ENCODE results near the gene POLR2E.

POLR2E gene

GRCh38 chr19:1098177-1099051 lies 3.2 kb upstream of the POLR2E start:
- peak overlapping the region; percentile 41 for H3K27ac ChIP-seq
- no peak for TF ChIP-seq ZFX (IDR thresholded peaks at IDR 0.05; ENCODE audit: borderline replicate concordance)
- TF ChIP-seq, protein P1, sequence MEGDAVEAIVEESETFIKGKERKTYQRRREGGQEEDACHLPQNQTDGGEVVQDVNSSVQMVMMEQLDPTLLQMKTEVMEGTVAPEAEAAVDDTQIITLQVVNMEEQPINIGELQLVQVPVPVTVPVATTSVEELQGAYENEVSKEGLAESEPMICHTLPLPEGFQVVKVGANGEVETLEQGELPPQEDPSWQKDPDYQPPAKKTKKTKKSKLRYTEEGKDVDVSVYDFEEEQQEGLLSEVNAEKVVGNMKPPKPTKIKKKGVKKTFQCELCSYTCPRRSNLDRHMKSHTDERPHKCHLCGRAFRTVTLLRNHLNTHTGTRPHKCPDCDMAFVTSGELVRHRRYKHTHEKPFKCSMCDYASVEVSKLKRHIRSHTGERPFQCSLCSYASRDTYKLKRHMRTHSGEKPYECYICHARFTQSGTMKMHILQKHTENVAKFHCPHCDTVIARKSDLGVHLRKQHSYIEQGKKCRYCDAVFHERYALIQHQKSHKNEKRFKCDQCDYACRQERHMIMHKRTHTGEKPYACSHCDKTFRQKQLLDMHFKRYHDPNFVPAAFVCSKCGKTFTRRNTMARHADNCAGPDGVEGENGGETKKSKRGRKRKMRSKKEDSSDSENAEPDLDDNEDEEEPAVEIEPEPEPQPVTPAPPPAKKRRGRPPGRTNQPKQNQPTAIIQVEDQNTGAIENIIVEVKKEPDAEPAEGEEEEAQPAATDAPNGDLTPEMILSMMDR (IDR thresholded peaks at IDR 0.05) = no peak

GRCh38 chr19:1097810-1098176 lies 2.6 kb upstream of the POLR2E start:
- TF ChIP-seq ZFX (IDR thresholded peaks at IDR 0.05; ENCODE audit: borderline replicate concordance) = no peak
- TF ChIP-seq, protein P1 (IDR thresholded peaks at IDR 0.05) = no peak
- peak overlapping the region; percentile 34; the same call in 1 of the 2 replicates for H3K27ac ChIP-seq

DNA sequence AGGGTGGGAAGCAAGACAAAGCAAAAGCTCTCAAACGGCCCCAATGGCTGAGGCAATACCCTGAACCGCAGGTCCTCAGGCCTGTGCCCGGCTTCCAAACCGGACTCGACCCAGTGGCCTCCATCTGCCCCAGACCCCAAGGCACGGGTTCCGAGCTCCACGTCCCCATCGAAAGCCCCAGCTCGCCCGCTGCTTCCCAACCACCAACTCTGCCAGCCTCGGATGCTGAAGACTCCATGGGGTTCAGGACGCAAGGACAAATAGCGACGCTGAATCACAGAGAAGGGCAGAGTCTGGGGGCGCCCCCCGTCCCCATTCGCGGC lies 559 bp downstream of the POLR2E start:
- peak overlapping the region; percentile 54 for H3K27ac ChIP-seq
- TF ChIP-seq, protein P1 (IDR thresholded peaks at IDR 0.05) = no peak
- TF ChIP-seq ZFX (IDR thresholded peaks at IDR 0.05; ENCODE audit: borderline replicate concordance) = no peak

DNA sequence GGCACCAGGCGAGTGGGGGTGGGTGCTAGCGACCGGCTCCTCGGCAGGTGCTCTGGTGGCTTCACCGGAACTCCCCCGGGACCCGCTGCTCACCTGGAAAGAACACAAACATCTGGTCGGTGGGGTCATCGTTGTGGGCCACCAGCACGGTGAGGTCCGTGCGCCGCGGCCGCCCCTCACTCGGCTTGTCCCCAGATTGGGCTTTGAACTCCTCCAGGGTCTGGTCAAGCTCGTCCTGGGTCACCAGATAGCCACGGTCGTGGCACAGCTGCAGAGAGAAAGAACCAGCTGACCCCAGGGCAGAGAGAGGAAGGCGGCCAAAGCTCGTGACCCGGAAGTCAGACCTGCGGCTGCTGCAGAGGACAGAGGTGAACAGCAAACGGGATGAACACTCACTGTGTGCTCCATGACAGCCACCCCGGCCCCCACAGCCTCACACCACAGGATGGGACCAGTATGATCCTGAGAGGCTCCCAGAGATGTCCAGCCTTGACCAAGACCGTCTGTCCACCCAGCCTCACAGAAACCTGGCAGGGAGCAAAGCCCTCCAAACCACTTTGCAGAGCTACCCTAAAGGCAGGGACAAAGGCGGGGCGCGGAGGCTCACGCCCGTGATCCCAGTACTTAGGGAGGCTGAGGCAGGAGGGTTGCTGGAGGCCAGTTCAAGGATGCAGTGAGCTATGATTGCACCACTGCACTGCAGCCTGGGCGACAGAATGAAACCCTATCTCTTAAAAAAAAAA lies 1.2 kb downstream of the POLR2E start:
- H3K27ac ChIP-seq = peak overlapping the region; percentile 54
- TF ChIP-seq ZFX (IDR thresholded peaks at IDR 0.05; ENCODE audit: borderline replicate concordance) = no peak
- TF ChIP-seq, protein P1 (IDR thresholded peaks at IDR 0.05) = no peak

- TF ChIP-seq, protein P1 (IDR thresholded peaks at IDR 0.05) = no peak
- TF ChIP-seq ZFX (IDR thresholded peaks at IDR 0.05; ENCODE audit: borderline replicate concordance) = no peak
- peak overlapping the region; percentile 54; the same call in 1 of the 2 replicates for H3K27ac ChIP-seq
Observed at GRCh38 chr19:1093330-1093729, 1.8 kb downstream of the POLR2E start.

DNA sequence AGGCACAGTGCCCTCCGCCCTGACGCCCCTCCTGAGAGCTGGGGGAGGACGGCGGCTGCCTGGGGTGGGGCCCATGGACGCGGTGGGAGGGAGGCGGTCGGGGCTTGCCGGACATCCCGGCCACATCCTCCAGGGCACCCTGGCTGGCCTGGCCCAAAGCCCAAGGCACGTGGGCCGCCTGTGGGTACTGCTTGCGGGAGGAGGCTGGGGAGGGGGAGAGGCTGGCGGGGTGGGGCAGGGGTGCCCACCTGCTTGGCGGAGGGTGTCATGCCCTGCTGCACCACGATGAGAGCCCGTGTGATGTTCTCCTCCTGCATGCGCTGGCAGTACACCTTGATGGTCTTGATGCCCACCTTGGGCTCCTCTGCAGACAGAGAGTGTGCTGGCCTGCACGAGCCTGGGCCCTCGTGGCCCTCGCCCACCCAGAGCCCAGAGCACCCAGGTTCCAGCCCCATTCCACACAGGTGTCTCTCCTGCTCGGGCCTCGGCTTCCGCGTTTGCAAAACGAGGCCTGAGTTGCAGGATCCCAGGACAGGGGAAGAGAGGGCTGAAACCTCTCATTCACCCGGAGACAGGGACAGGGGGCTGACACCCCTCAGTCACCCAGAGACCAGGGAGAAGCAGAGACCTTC lies 3.5 kb downstream of the POLR2E start:
- TF ChIP-seq ZFX (IDR thresholded peaks at IDR 0.05; ENCODE audit: borderline replicate concordance) = no peak
- TF ChIP-seq, protein P1 (IDR thresholded peaks at IDR 0.05) = no peak
- H3K27ac ChIP-seq = no peak overlapping the region

Measured in 22Rv1 (cell line).